ENCODE data around the gene PIEZO1. TPM values are rescaled to one million over a fixed set of nuclear protein-coding genes. Genes with fewer than 3 reads are reported as not detected.

Gene PIEZO1
- total and polyA plus RNA-seq, 9 of the 15 experiments (the other 6 are each of a cell fraction or from before 2014, with no cell fraction given): 3.6 to 432 (median 131) TPM

- TF ChIP-seq POLR2AphosphoS2 (IDR thresholded peaks at IDR 0.05; ENCODE audit: low read length) (no peak), ZBTB7A (IDR thresholded peaks at IDR 0.05; ENCODE audit: borderline replicate concordance, control insufficient read depth, low read depth, low read length) (peak; percentile 32; the same call in 1 of the 2 replicates), CCNT2 (IDR thresholded peaks at IDR 0.05; ENCODE audit: borderline replicate concordance, extremely low read depth, insufficient read length, low read depth, low read length) (no peak), GABPB1 (CRISPR knock-in tag; IDR thresholded peaks at IDR 0.05) (0 out of 2 replicates have a peak, but pooled peaks have one; percentile 32), RFX7 (CRISPR knock-in tag; IDR thresholded peaks at IDR 0.05) (no peak), NEUROD1 (IDR thresholded peaks at IDR 0.05; ENCODE audit: borderline replicate concordance, low read depth, low read length, partially characterized antibody) (no peak), GATAD2B (IDR thresholded peaks at IDR 0.05; ENCODE audit: borderline replicate concordance) (no peak), HMGN3 (IDR thresholded peaks at IDR 0.05; ENCODE audit: borderline replicate concordance, extremely low read depth, insufficient read length, low read depth, low read length) (peak; percentile 37), POLR2H (tag; IDR thresholded peaks at IDR 0.05; ENCODE audit: low read depth) (no peak), HES1 (IDR thresholded peaks at IDR 0.05; ENCODE audit: low read depth) (no peak), ZNF639 (CRISPR knock-in tag; conservative IDR thresholded peaks at IDR 0.05 in 1 of 2, IDR thresholded peaks at IDR 0.05 in 1 of 2) (no peak), SMARCC2 (IDR thresholded peaks at IDR 0.05; ENCODE audit: low read depth) (no peak)
- TF ChIP-seq, protein P1, sequence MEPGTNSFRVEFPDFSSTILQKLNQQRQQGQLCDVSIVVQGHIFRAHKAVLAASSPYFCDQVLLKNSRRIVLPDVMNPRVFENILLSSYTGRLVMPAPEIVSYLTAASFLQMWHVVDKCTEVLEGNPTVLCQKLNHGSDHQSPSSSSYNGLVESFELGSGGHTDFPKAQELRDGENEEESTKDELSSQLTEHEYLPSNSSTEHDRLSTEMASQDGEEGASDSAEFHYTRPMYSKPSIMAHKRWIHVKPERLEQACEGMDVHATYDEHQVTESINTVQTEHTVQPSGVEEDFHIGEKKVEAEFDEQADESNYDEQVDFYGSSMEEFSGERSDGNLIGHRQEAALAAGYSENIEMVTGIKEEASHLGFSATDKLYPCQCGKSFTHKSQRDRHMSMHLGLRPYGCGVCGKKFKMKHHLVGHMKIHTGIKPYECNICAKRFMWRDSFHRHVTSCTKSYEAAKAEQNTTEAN (CRISPR knock-in tag; IDR thresholded peaks at IDR 0.05): no peak
- TF ChIP-seq, protein P2, sequence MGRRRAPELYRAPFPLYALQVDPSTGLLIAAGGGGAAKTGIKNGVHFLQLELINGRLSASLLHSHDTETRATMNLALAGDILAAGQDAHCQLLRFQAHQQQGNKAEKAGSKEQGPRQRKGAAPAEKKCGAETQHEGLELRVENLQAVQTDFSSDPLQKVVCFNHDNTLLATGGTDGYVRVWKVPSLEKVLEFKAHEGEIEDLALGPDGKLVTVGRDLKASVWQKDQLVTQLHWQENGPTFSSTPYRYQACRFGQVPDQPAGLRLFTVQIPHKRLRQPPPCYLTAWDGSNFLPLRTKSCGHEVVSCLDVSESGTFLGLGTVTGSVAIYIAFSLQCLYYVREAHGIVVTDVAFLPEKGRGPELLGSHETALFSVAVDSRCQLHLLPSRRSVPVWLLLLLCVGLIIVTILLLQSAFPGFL (CRISPR knock-in tag; IDR thresholded peaks at IDR 0.05): no peak
- TF ChIP-seq, protein P3, sequence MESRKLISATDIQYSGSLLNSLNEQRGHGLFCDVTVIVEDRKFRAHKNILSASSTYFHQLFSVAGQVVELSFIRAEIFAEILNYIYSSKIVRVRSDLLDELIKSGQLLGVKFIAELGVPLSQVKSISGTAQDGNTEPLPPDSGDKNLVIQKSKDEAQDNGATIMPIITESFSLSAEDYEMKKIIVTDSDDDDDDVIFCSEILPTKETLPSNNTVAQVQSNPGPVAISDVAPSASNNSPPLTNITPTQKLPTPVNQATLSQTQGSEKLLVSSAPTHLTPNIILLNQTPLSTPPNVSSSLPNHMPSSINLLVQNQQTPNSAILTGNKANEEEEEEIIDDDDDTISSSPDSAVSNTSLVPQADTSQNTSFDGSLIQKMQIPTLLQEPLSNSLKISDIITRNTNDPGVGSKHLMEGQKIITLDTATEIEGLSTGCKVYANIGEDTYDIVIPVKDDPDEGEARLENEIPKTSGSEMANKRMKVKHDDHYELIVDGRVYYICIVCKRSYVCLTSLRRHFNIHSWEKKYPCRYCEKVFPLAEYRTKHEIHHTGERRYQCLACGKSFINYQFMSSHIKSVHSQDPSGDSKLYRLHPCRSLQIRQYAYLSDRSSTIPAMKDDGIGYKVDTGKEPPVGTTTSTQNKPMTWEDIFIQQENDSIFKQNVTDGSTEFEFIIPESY (CRISPR knock-in tag; IDR thresholded peaks at IDR 0.05): peak; percentile 52; the same call in 1 of the 2 replicates
- TF ChIP-seq, protein P4, sequence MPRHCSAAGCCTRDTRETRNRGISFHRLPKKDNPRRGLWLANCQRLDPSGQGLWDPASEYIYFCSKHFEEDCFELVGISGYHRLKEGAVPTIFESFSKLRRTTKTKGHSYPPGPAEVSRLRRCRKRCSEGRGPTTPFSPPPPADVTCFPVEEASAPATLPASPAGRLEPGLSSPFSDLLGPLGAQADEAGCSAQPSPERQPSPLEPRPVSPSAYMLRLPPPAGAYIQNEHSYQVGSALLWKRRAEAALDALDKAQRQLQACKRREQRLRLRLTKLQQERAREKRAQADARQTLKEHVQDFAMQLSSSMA (CRISPR knock-in tag; IDR thresholded peaks at IDR 0.05): no peak
Observed at GRCh38 chr16:88703486-88704309, 81.3 kb downstream of the PIEZO1 start (continued).
